KMS-11 (cell line): ENCODE measurements around the gene GDF2.

Experiments
- H2AFZ ChIP-seq: fragments of 200-600 bp; sonication (generic); 2 replicates; pipeline ENCODE4 v1.6.1; 2016; ENCODE audit warnings: antibody characterized with exemption, mixed run types, low read depth
- H3K27ac ChIP-seq: fragments of 200-600 bp; sonication (generic); 2 replicates; pipeline ENCODE4 v1.6.1; 2016; ENCODE audit warnings: mild to moderate bottlenecking, mixed run types
- H3K27me3 ChIP-seq: fragments of 200-600 bp; sonication (generic); 2 replicates; pipeline ENCODE4 v1.6.1; 2017; ENCODE audit warnings: mild to moderate bottlenecking, low read depth, mixed run types, moderate library complexity; ENCODE audit not compliant: insufficient read depth
- H3K36me3 ChIP-seq: fragments of 200-600 bp; sonication (generic); 2 replicates; pipeline ENCODE4 v1.6.1; 2017; ENCODE audit warnings: mild to moderate bottlenecking, mixed run types; ENCODE audit not compliant: insufficient read depth
- H3K4me1 ChIP-seq: fragments of 200-600 bp; sonication (generic); 2 replicates; pipeline ENCODE4 v1.6.1; 2016; ENCODE audit warnings: mild to moderate bottlenecking, low read depth, mixed run types; ENCODE audit not compliant: poor library complexity, severe bottlenecking
- H3K4me2 ChIP-seq: fragments of 200-600 bp; sonication (generic); 2 replicates; pipeline ENCODE4 v1.7.0; 2016; ENCODE audit warnings: mild to moderate bottlenecking, mixed run types
- H3K4me3 ChIP-seq: fragments of 200-600 bp; sonication (generic); IDR thresholded peaks from 2 replicates; pipeline ENCODE4 v1.6.1; 2017; ENCODE audit warnings: low read depth, low read length, mixed read lengths; ENCODE audit not compliant: insufficient read depth
- H3K79me2 ChIP-seq: fragments of 200-600 bp; sonication (generic); 2 replicates; pipeline ENCODE4 v1.6.1; 2016; ENCODE audit warnings: low read depth, mixed run types; ENCODE audit not compliant: insufficient read depth
- H3K9ac ChIP-seq: fragments of 200-600 bp; sonication (generic); 2 replicates; pipeline ENCODE4 v1.6.1; 2016; ENCODE audit warnings: mild to moderate bottlenecking, mixed run types
- H4K20me1 ChIP-seq: fragments of 200-600 bp; sonication (generic); 2 replicates; pipeline ENCODE4 v1.6.1; 2016; ENCODE audit warnings: mild to moderate bottlenecking, mixed run types; ENCODE audit not compliant: insufficient read depth
- TF ChIP-seq, protein P1 (sequence below): fragments of 200-600 bp; sonication (generic); conservative IDR thresholded peaks from 2 replicates; pipeline ENCODE4 v1.6.1; 2017; ENCODE audit warnings: low read depth, mild to moderate bottlenecking, antibody characterized with exemption, low read length, moderate library complexity, mixed read lengths

Gene GDF2

GRCh38 chr10:47337310-47337709 is 15.1 kb downstream of the GDF2 start:
- no peak overlapping the region for H3K27ac ChIP-seq
- TF ChIP-seq, protein P1, sequence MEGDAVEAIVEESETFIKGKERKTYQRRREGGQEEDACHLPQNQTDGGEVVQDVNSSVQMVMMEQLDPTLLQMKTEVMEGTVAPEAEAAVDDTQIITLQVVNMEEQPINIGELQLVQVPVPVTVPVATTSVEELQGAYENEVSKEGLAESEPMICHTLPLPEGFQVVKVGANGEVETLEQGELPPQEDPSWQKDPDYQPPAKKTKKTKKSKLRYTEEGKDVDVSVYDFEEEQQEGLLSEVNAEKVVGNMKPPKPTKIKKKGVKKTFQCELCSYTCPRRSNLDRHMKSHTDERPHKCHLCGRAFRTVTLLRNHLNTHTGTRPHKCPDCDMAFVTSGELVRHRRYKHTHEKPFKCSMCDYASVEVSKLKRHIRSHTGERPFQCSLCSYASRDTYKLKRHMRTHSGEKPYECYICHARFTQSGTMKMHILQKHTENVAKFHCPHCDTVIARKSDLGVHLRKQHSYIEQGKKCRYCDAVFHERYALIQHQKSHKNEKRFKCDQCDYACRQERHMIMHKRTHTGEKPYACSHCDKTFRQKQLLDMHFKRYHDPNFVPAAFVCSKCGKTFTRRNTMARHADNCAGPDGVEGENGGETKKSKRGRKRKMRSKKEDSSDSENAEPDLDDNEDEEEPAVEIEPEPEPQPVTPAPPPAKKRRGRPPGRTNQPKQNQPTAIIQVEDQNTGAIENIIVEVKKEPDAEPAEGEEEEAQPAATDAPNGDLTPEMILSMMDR: no peak
- H3K4me3 ChIP-seq: no peak overlapping the region
- H3K4me1 ChIP-seq: no peaks in the 10 kb centered on the region
- no peaks in the 10 kb centered on the region for H3K79me2 ChIP-seq
- no peak overlapping the region for H3K4me2 ChIP-seq
- no peak overlapping the region for H2AFZ ChIP-seq
- no peaks in the 10 kb centered on the region for H4K20me1 ChIP-seq
- no peaks in the 10 kb centered on the region for H3K36me3 ChIP-seq
- no peaks in the 10 kb centered on the region for H3K27me3 ChIP-seq
- H3K9ac ChIP-seq: no peak overlapping the region

- H3K4me3 ChIP-seq: no peak overlapping the region
- H3K27me3 ChIP-seq: no peaks in the 10 kb centered on the region
- H2AFZ ChIP-seq: no peak overlapping the region
- no peaks in the 10 kb centered on the region for H3K36me3 ChIP-seq
- no peak overlapping the region for H3K4me2 ChIP-seq
- no peaks in the 10 kb centered on the region for H4K20me1 ChIP-seq
- H3K4me1 ChIP-seq: no peaks in the 10 kb centered on the region
- no peak overlapping the region for H3K27ac ChIP-seq
- H3K9ac ChIP-seq: no peak overlapping the region
- TF ChIP-seq, protein P1: no peak
- no peaks in the 10 kb centered on the region for H3K79me2 ChIP-seq
Observed at GRCh38 chr10:47339186-47339735, 17.0 kb downstream of the GDF2 start.

GRCh38 chr10:47339759-47340607 is 17.7 kb downstream of the GDF2 start:
- no peak overlapping the region for H3K27ac ChIP-seq
- no peak overlapping the region for H3K4me2 ChIP-seq
- H3K79me2 ChIP-seq: no peaks in the 10 kb centered on the region
- no peaks in the 10 kb centered on the region for H3K27me3 ChIP-seq
- H3K36me3 ChIP-seq: no peaks in the 10 kb centered on the region
- no peaks in the 10 kb centered on the region for H4K20me1 ChIP-seq
- no peak overlapping the region for H2AFZ ChIP-seq
- TF ChIP-seq, protein P1: no peak
- no peak overlapping the region for H3K9ac ChIP-seq
- no peak overlapping the region for H3K4me3 ChIP-seq
- H3K4me1 ChIP-seq: no peaks in the 10 kb centered on the region

GRCh38 chr10:47340608-47341170 is 18.4 kb downstream of the GDF2 start:
- H3K4me2 ChIP-seq: no peak overlapping the region
- no peaks in the 10 kb centered on the region for H3K4me1 ChIP-seq
- no peak overlapping the region for H3K4me3 ChIP-seq
- no peak overlapping the region for H3K27ac ChIP-seq
- H4K20me1 ChIP-seq: no peaks in the 10 kb centered on the region
- no peaks in the 10 kb centered on the region for H3K36me3 ChIP-seq
- TF ChIP-seq, protein P1: peak; percentile 93
- H2AFZ ChIP-seq: no peak overlapping the region
- no peak overlapping the region for H3K9ac ChIP-seq
- no peaks in the 10 kb centered on the region for H3K79me2 ChIP-seq
- no peaks in the 10 kb centered on the region for H3K27me3 ChIP-seq
